Fibroblast of the aortic adventitia (primary cell): ENCODE measurements around the gene RNASEH2C. TPM values are rescaled to one million over a fixed set of nuclear protein-coding genes. Genes with fewer than 3 reads are reported as not detected.
"Not testable (repeated sequence)": the region's sequence is repeated elsewhere in the genome, so short reads cannot be mapped to it uniquely, and the experiment has no call there.

Experiments
- DNase-seq: peaks from one replicate; pipeline ENCODE4 v3.0.0-alpha.2; 2010; ENCODE audit warnings: low read depth
- H3K4me3 ChIP-seq: 2 replicates; pipeline ENCODE4 v1.5.1; 2011; ENCODE audit warnings: low read depth, mild to moderate bottlenecking, control low read depth, low read length, moderate library complexity
- CTCF ChIP-seq: IDR thresholded peaks from 2 replicates; pipeline ENCODE4 v1.5.1; 2011; ENCODE audit warnings: mild to moderate bottlenecking, low read length, control low read depth, inconsistent platforms; ENCODE audit not compliant: insufficient read depth
- total RNA-seq: library from RNA; depleted of rRNA; stranded (reverse); fragments of >200 nt; gene quantifications from 2 replicates; pipeline ENCODE4 v1.2.3, GENCODE V29; 2012; ENCODE audit warnings: low replicate concordance

Gene RNASEH2C
- total RNA-seq = 44.6 and 49.6 TPM in 2 replicates

DNA sequence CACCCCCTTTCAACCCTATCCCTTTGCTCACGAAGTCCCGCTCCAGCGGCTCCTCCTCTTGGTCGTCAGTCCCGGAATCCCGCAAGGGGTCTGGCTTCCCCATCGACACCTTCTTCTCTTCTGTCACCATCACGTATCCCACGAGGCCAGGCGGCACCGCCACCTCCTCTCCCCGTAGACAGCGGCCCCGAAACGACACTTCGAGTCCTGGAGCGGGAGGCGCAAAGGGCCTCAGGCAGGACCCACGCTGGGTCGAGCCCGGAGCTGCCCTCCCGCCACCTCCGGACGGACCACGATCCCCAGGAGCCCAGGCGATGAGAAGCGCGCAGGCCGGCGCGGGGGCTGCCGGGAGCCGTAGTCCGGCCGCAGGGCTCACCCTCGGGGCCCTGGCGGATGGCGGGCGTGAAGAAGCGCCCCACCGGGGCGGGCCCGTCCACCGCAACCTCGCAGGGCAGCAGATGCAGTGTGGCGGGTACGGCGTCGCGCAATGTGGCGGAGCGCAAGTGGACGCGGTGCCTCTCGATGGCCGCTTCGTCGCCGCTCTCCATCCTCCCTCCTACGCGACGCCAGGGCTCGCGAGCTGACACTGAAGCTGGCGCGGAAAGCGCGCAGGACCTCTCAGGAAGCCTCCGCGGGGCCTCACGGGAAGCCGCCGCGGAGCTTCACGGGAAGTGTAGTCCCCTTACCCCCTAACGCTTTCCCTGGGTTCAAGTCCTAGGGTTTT, at the start of gene RNASEH2C:
Gene RNASEH2C, minus strand, starts transcription at position 588 of the 724 bp plus-strand sequence. Its CDS starts 40 bp downstream, at position 548.
- no peak for TF ChIP-seq CTCF
- peak; percentile 77 for DNase-seq

DNA sequence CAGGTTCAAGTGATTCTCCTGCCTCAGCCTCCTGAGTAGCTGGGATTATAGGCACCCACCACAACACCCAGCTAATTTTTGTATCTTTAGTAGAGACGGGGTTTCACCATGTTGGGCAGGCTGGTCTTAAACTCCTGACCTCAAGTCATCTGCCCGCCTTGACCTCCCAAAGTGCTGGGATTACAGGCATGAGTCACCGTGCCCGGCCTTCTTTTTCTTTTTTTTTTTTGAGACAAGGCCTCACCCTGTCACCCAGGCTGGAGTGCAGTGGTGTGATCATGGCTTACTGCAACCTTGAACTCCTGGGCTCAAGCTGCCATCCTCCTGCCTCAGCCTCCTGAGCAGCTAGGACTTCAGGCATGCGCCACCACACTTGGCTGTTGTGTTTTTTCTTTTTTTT, 47.2 kb upstream of the RNASEH2C start:
- DNase-seq, H3K4me3 ChIP-seq: not testable (repeated sequence)

More for the DNA sequence above, at the start of gene RNASEH2C:
- H3K4me3 ChIP-seq = peak within 1 kb of the TSS; percentile 89

GRCh38 chr11:65767406-65767805, 46.8 kb upstream of the RNASEH2C start:
- TF ChIP-seq CTCF = no peak
- DNase-seq = peak; percentile 35
- H3K4me3 ChIP-seq = no peak overlapping the region

DNA sequence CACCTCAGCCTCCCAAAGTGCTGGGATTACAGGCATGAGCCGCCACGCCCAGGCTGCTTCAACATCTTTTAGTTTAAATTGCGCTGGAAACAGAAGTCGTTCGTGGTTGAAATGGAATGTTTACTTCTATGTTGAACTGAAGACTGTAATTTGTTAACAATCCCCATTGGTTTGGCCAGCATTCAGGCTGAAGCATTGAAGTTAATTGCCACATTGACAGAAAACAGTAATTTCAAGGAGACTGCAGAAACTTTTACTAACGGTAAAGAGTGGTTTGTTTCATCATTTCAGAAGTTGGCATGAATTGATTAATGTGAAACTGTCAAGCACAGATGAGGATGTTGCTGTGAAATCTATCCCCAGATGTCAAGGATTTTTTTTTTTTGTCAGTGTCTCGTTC, 45.9 kb upstream of the RNASEH2C start:
- no peak for TF ChIP-seq CTCF
- H3K4me3 ChIP-seq = no peak overlapping the region
- DNase-seq = peak; percentile 32

DNA sequence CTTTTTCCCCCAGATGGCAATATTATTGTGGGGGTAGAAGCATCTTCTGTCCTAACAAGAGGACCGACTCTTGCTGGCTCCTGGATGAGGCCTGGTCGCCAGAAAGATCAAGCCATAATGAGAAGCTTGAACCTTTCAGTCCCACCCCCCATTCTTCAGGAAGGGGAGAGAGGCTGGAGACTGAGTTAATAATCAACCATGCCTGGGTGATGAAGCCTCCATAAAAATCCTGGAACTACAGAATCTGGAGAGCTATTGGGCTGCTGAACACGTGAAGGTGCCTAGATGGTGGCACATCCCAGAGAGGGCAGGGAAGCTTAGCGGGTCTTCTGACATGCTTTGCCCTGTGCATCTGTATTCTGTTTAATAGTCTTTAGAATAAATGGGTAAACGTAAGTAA, 43.8 kb upstream of the RNASEH2C start:
- TF ChIP-seq CTCF = no peak
- no peak for DNase-seq
- H3K4me3 ChIP-seq = no peak overlapping the region

DNA sequence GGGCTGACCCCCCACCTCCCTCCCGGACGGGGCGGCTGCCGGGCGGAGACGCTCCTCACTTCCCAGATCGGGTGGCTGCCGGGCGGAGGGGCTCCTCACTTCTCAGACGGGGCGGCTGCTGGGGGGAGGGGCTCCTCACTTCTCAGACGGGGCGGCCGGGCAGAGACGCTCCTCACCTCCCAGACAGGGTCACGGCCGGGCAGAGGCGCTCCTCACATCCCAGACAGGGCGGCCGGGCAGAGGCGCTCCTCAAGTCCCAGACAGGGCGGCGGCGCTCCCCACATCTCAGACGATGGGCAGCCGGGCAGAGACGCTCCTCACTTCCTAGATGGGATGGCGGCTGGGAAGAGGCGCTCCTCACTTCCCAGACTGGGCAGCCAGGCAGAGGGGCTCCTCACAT, 42.2 kb upstream of the RNASEH2C start:
- not testable (repeated sequence) for H3K4me3 ChIP-seq, DNase-seq

DNA sequence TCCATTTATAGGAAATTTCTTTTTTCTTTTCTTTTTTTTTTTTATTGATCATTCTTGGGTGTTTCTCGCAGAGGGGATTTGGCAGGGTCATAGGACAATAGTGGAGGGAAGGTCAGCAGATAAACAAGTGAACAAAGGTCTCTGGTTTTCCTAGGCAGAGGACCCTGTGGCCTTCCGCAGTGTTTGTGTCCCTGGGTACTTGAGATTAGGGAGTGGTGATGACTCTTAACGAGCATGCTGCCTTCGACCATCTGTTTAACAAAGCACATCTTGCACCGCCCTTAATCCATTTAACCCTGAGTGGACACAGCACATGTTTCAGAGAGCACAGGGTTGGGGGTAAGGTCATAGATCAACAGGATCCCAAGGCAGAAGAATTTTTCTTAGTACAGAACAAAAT, 41.6 kb upstream of the RNASEH2C start:
- not testable (repeated sequence) for DNase-seq, H3K4me3 ChIP-seq

DNA sequence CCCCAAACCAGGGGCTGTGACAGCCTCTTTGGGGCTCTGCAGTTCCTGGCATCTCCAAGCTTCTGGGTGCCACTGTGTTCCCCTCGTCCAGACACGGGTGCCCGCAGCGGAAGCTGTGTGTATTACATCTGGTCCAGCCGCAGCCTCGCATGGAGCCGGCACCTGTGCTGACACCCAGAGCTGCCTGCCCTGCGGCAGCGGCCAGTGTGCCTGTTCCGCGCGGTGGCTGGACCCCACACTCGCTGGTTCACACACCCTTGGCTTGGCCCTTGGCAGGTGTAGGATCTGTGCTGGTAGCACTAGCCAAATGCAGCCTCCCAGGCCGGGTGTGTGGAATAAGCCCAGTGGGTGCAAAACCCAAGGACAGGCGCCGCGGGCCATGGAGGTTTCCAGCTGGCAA, 24.5 kb upstream of the RNASEH2C start:
- DNase-seq = no peak
- no peak for TF ChIP-seq CTCF
- H3K4me3 ChIP-seq = no peak overlapping the region

DNA sequence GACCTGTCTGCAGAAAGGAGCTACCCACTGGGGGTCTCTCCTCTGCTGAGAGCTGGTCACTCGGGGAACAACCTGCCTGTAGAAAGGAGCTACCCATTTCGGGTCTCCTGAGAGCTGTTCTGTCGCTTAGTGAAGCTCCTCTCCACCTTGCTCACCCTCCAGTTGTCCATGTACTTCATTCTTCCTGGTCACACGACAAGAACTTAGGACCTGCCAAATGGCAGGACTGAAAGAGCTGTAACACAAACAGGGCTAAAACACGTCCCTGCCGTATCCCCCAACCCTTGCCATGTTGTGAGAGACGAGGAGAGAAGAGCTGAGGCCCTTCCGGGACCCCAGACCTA, 24.1 kb upstream of the RNASEH2C start:
- no peak for TF ChIP-seq CTCF
- no peak for DNase-seq

More for the DNA sequence above, 24.1 kb upstream of the RNASEH2C start:
- no peak overlapping the region for H3K4me3 ChIP-seq
